ENCODE data around the gene FLNC. TPM values are rescaled to one million over a fixed set of nuclear protein-coding genes. Genes with fewer than 3 reads are reported as not detected.

FLNC gene
- total RNA-seq, 1 donor from 2014 or later = 11.7 TPM

- H3K4me3 ChIP-seq = no peak overlapping the region
- ATAC-seq = no peak
- no peak for TF ChIP-seq CTCF (IDR thresholded peaks at IDR 0.05)
- intact Hi-C loops (cut with DNase I) = no loop called here
- no peaks in the 10 kb centered on the region for H3K36me3 ChIP-seq
- no peak for DNase-seq
- H3K9me3 ChIP-seq = no peaks in the 10 kb centered on the region
- peaks cover 6% of the 10 kb centered on the region for H3K27me3 ChIP-seq (ENCODE audit: low read depth)
- H3K27ac ChIP-seq = no peak overlapping the region
- H3K4me1 ChIP-seq = peaks cover 14% of the 10 kb centered on the region
These were observed 37.6 kb upstream of the FLNC start for GRCh38 chr7:128792471-128793180.

DNA sequence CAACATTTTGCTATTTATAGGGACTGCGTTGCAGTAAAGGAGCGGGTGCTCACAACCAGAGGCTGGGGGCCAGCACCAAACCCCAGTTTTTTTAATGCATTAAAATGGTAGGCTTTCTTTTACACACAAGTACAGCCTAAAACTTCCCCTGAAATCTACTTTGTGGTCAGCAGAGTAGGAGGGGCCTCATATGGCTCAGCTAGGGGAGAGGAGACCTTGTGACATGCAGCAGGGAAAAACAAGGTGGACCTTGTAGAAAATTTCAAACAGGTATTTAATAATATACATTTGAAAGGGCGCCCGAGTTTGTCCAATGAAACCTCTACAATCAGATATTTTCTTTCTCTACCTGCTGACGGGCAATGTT is 37.0 kb upstream of the FLNC start:
- Histone ChIP-seq H3K27ac (no peak overlapping the region), H3K27me3 (ENCODE audit: low read depth) (peaks cover 6% of the 10 kb centered on the region), H3K36me3 (no peaks in the 10 kb centered on the region), H3K4me1 (peaks cover 14% of the 10 kb centered on the region), H3K9me3 (no peaks in the 10 kb centered on the region), H3K4me3 (no peak overlapping the region)
- intact Hi-C loops (cut with DNase I) = no loop called here
- no peak for TF ChIP-seq CTCF (IDR thresholded peaks at IDR 0.05)
- ATAC-seq = no peak
- DNase-seq = no peak

GRCh38 chr7:128794020-128794419 is 36.2 kb upstream of the FLNC start:
- ATAC-seq = no peak
- no peak for TF ChIP-seq CTCF (IDR thresholded peaks at IDR 0.05)
- peaks cover 14% of the 10 kb centered on the region for H3K4me1 ChIP-seq
- H3K4me3 ChIP-seq = no peak overlapping the region
- no peak overlapping the region for H3K27ac ChIP-seq
- no peaks in the 10 kb centered on the region for H3K9me3 ChIP-seq
- H3K27me3 ChIP-seq (ENCODE audit: low read depth) = peaks cover 6% of the 10 kb centered on the region
- no peaks in the 10 kb centered on the region for H3K36me3 ChIP-seq
- intact Hi-C loops (cut with DNase I) = no loop called here
- no peak for DNase-seq

GRCh38 chr7:128794436-128794835 is 35.8 kb upstream of the FLNC start:
- DNase-seq (no peak), ATAC-seq (no peak)
- peaks cover 6% of the 10 kb centered on the region for H3K27me3 ChIP-seq (ENCODE audit: low read depth)
- peaks cover 14% of the 10 kb centered on the region for H3K4me1 ChIP-seq
- no peak overlapping the region for H3K4me3 ChIP-seq
- no peak for TF ChIP-seq CTCF (IDR thresholded peaks at IDR 0.05)
- intact Hi-C loops (cut with DNase I) = no loop called here
- no peak overlapping the region for H3K27ac ChIP-seq
- no peaks in the 10 kb centered on the region for H3K9me3 ChIP-seq
- no peaks in the 10 kb centered on the region for H3K36me3 ChIP-seq

- H3K36me3 ChIP-seq = no peaks in the 10 kb centered on the region
- no peak overlapping the region for H3K4me3 ChIP-seq
- no peak for TF ChIP-seq CTCF (IDR thresholded peaks at IDR 0.05)
- H3K9me3 ChIP-seq = no peaks in the 10 kb centered on the region
- H3K27me3 ChIP-seq (ENCODE audit: low read depth) = peaks cover 6% of the 10 kb centered on the region
- ATAC-seq (no peak), DNase-seq (no peak)
- H3K27ac ChIP-seq = no peak overlapping the region
- intact Hi-C loops (cut with DNase I) = no loop called here
- H3K4me1 ChIP-seq = peaks cover 14% of the 10 kb centered on the region
These were observed 35.1 kb upstream of the FLNC start for GRCh38 chr7:128795129-128795528.

Data from lower lobe of right lung (tissue), 2 donors.